HG03565 (cell line): ENCODE data around the gene RB1.
"Not testable (repeated sequence)": the region's sequence is repeated elsewhere in the genome, so short reads cannot be mapped to it uniquely, and the experiment has no call there.

Experiments
- ATAC-seq: cut with Tn5 transposase; IDR thresholded peaks from one replicate; pipeline ENCODE4 v1.9.1; 2021; ENCODE audit warnings: mild to moderate bottlenecking, moderate library complexity; ENCODE audit not compliant: unreplicated experiment

The RB1 gene

GRCh38 chr13:48297131-48297786 is 6.3 kb upstream of the RB1 start:
- ATAC-seq = no peak

GRCh38 chr13:48299591-48299990 is 4.0 kb upstream of the RB1 start:
- ATAC-seq = no peak

GRCh38 chr13:48302871-48303358 is 636 bp upstream of the RB1 start:
- no peak for ATAC-seq

GRCh38 chr13:48304143-48304876 is 759 bp downstream of the RB1 start:
- ATAC-seq = peak; percentile 72

GRCh38 chr13:48311223-48311622 is 7.7 kb downstream of the RB1 start:
- no peak for ATAC-seq

GRCh38 chr13:48315969-48316650 is 12.6 kb downstream of the RB1 start:
- ATAC-seq = no peak

- no peak for ATAC-seq
Observed at GRCh38 chr13:48316826-48317510, 13.4 kb downstream of the RB1 start.

- no peak for ATAC-seq
Observed at GRCh38 chr13:48317511-48318376, 14.2 kb downstream of the RB1 start.

GRCh38 chr13:48318377-48318811 is 14.8 kb downstream of the RB1 start:
- no peak for ATAC-seq

GRCh38 chr13:48318821-48319511 is 15.4 kb downstream of the RB1 start:
- ATAC-seq = no peak

- no peak for ATAC-seq
Observed at GRCh38 chr13:48319531-48320398, 16.2 kb downstream of the RB1 start.

- no peak for ATAC-seq
Observed at GRCh38 chr13:48320399-48320790, 16.8 kb downstream of the RB1 start.

- ATAC-seq = no peak
Observed at GRCh38 chr13:48320891-48321510, 17.4 kb downstream of the RB1 start.

GRCh38 chr13:48322294-48322693 is 18.7 kb downstream of the RB1 start:
- ATAC-seq = no peak

- no peak for ATAC-seq
Observed at GRCh38 chr13:48333976-48334375, 30.4 kb downstream of the RB1 start.

GRCh38 chr13:48334534-48335127 is 31.1 kb downstream of the RB1 start:
- ATAC-seq = no peak

- ATAC-seq = not testable (repeated sequence)
Observed at GRCh38 chr13:48339198-48339597, 35.6 kb downstream of the RB1 start.

- no peak for ATAC-seq
Observed at GRCh38 chr13:48344264-48344663, 40.7 kb downstream of the RB1 start.
